Pancreas (tissue), 10 donors: ENCODE data around the gene TP53TG5. TPM values are rescaled to one million over a fixed set of nuclear protein-coding genes. Genes with fewer than 3 reads are reported as not detected.
A peak's percentile ranks its signal among the peaks of the same experiment; 100 is the strongest.

Source experiments
- ATAC-seq, 4 donors: fragments of 200-7000 bp; cut with Tn5 transposase; one replicate each; pipeline versions ENCODE4 v1.8.0 to v1.9.1; 2020; ENCODE audit warnings: mild to moderate bottlenecking in 4 of 4, moderate library complexity in 4 of 4
- DNase-seq, 6 donors: peaks; one replicate each; pipeline ENCODE4 v3.0.0-alpha.2; 2020
- FAIRE-seq: peaks from 2 replicates; lab custom pipeline; 2012; peaks lifted over from hg19 to GRCh38; lab: Jason Lieb, UNC
- H3K27ac ChIP-seq, 4 donors: fragments of 200-600 bp; sonication (generic); 1 replicate in 3 of 4; 2 replicates in 1 of 4; pipeline versions ENCODE4 v1.5.0 to v1.8.0; 2020
- H3K27me3 ChIP-seq, 4 donors: fragments of 200-600 bp; one replicate each; pipeline ENCODE4 v1.8.0; 2021
- H3K36me3 ChIP-seq, 3 donors: fragments of 200-600 bp; sonication (generic) in 1 of 3; one replicate each; pipeline versions ENCODE4 v1.5.0 to v1.8.0; 2020 to 2021
- H3K4me1 ChIP-seq, 3 donors: fragments of 200-600 bp; one replicate each; pipeline ENCODE4 v1.8.0; 2021
- H3K4me3 ChIP-seq, 4 donors: fragments of 200-600 bp; sonication (generic) in 2 of 4; one replicate each; pipeline versions ENCODE4 v1.5.0 to v1.8.0; 2020 to 2021
- H3K9me3 ChIP-seq, 4 donors: fragments of 200-600 bp; one replicate each; pipeline ENCODE4 v1.8.0; 2021
- WGBS, 2 donors: extraction: QIAGEN DNeasy Blood & Tissue Kit; methylation state at CpG; one replicate each; pipeline ENCODE4 v1.1.7; 2013; 5-methylcytosine and 5-hydroxymethylcytosine counted together
- intact Hi-C, 3 donors: fragments of 100-400 bp; cut with DNase I; formaldehyde crosslinking; loops; one replicate each; pipeline versions ENCODE4 v1.11.1 to v1.14.2; 2022
- microRNA-seq, 2 donors: library from miRNA; unstranded; fragments of <30 nt; microRNA quantifications; one replicate each; pipeline versions ENCODE4 to v1.1.0, GENCODE V29; 2019 to 2020
- polyA plus RNA-seq, 2 donors: library from polyadenylated mRNA; stranded (reverse); fragments of 200-250 nt; gene quantifications; one replicate each; pipeline ENCODE4 v1.2.3, GENCODE V29; 2013
- total RNA-seq, 6 donors: library from RNA; stranded (reverse); fragmentation: NEBNext Ultra II Directional in 4 of 6; extraction: Animal tissue kit (Norgen Biotek cat#: 25700) in 4 of 6; gene quantifications; one replicate each; pipeline versions ENCODE4 v1.2.1 to v1.2.4, GENCODE V29; 2021 to 2023
- TF ChIP-seq, protein P1 (sequence below), 4 donors: fragments of 200-600 bp; sonication (generic) in 3 of 4; IDR thresholded peaks; one replicate each; pipeline versions ENCODE4 v1.5.0 to v1.8.0; 2021; ENCODE audit warnings: antibody characterized with exemption in 4 of 4
- donor health status: healthy with polysubstance abuse.
- donor health status: DM: no; HTN: no; CAD: no; lungs with moderate emphysema.
- donor health status: DM: no; HTN: no; CAD: no.
- donor health status: control.
- donor health status: control.
- donor health status: Bipolar disorder and iron deficiency.
- donor health status: DM: yes; HTN: yes; CAD: no.
- donor health status: DM: no; HTN: no; CAD: no.
- donor health status: DM: no; HTN: no; CAD: no.
- donor health status: DM: yes; HTN: yes; CAD: no.

The TP53TG5 gene
- total and polyA plus RNA-seq, 8 donors = 0.44 TPM; not detected in 7

DNA sequence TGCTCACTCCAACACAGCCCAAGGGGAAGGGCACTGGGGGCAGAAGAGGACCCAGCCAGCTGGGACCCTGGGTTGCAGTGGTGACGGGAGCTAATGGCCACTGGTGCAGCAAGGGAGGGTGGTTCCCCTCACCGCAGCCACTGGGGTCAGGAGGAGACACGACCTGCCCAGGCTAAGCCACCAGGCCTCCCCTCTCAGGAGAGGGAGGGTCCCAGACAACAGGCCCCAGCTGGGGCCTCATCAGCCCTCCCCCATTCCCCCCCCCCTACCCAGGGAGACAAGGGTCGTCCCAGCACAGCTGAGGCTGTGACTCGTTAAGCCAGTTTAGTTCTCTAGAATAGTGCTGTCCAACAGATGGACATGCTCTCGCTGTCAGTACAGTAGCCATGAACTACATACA is 52.8 kb downstream of the TP53TG5 start:
- Histone ChIP-seq H3K4me3 (no peak overlapping the region), H3K36me3 (peaks cover 0 to 48% (median 3%) of the 10 kb centered on the region in 3 donors), H3K27ac (no peak overlapping the region), H3K27me3 (no peaks in the 10 kb centered on the region), H3K4me1 (peaks cover 0 to 24% (median 11%) of the 10 kb centered on the region in 3 donors), H3K9me3 (no peaks in the 10 kb centered on the region)
- 60 to 67% methylated on average over 6 of the region's 6 CpGs for WGBS, 2 donors
- TF ChIP-seq, protein P1, sequence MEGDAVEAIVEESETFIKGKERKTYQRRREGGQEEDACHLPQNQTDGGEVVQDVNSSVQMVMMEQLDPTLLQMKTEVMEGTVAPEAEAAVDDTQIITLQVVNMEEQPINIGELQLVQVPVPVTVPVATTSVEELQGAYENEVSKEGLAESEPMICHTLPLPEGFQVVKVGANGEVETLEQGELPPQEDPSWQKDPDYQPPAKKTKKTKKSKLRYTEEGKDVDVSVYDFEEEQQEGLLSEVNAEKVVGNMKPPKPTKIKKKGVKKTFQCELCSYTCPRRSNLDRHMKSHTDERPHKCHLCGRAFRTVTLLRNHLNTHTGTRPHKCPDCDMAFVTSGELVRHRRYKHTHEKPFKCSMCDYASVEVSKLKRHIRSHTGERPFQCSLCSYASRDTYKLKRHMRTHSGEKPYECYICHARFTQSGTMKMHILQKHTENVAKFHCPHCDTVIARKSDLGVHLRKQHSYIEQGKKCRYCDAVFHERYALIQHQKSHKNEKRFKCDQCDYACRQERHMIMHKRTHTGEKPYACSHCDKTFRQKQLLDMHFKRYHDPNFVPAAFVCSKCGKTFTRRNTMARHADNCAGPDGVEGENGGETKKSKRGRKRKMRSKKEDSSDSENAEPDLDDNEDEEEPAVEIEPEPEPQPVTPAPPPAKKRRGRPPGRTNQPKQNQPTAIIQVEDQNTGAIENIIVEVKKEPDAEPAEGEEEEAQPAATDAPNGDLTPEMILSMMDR (IDR thresholded peaks at IDR 0.05) = no peak
- ATAC-seq (no peak), DNase-seq (no peak), FAIRE-seq (no peak)
- intact Hi-C loops = no loop called here

DNA sequence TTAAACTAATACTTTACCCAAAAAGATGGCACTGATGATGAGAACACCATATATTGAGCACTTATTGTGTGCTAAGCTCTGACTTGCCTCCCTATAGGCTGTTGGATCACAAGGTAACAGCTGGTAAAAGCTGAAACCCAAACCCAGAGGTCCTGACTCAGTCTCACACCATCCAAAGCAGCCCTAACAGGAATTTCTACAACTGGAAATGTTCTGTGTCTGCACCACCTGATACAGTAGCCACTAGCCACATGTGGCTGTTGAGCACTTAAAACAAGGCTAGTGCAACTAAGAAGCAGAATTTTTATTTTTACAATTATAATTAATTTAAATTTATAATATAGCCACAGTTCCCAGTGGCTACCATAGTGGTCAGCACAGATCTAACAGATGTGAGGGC is 54.4 kb downstream of the TP53TG5 start:
- ATAC-seq (peak in 2 of 4 donors; percentile 10 to 19), FAIRE-seq (no peak), DNase-seq (no peak)
- Histone ChIP-seq H3K27ac (peak overlapping the region in 2 of 4 donors; percentile 29 to 44), H3K27me3 (no peaks in the 10 kb centered on the region), H3K9me3 (no peaks in the 10 kb centered on the region), H3K4me3 (no peak overlapping the region), H3K36me3 (peaks cover 0 to 33% (median 0%) of the 10 kb centered on the region in 3 donors), H3K4me1 (peaks cover 0 to 11% (median 0%) of the 10 kb centered on the region in 3 donors)
- intact Hi-C loops = no loop called here
- TF ChIP-seq, protein P1 (IDR thresholded peaks at IDR 0.05) = no peak

DNA sequence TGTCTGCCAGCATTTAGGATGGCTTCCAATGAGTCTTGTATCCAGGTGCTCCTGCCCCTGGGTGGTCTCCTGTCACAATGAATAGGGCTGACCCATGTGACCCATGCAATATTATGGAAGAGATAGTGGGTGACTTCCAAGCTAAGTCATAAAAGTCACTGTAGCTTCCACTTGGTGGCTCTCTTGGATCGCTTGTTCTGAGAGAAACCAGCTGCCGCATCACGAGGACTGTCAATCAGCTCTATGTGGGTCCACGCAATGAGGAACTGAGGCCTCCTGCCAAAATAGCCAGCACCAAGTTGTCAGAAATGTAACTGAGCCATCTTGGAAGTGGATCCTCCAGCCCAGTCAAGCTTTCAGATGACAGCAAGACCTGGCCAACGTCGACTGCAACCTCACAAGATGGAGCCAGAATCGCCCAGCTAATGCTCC is 55.2 kb downstream of the TP53TG5 start:
- peak overlapping the region in 2 of 4 donors; percentile 29 to 34 for H3K27ac ChIP-seq
- FAIRE-seq = no peak
- WGBS, 2 donors = 23 to 30% methylated on average over 7 of the region's 7 CpGs
- intact Hi-C loops = no loop called here
- DNase-seq = peak in 4 of 6 donors; percentile 64 to 77 (median 68)
- TF ChIP-seq, protein P1 (IDR thresholded peaks at IDR 0.05) = peak in 2 of 4 donors; percentile 16
- H3K36me3 ChIP-seq = peaks cover 0 to 28% (median 0%) of the 10 kb centered on the region in 3 donors
- H3K27me3 ChIP-seq = no peaks in the 10 kb centered on the region
- H3K4me1 ChIP-seq = peaks cover 0 to 11% (median 0%) of the 10 kb centered on the region in 3 donors
- no peaks in the 10 kb centered on the region for H3K9me3 ChIP-seq
- H3K4me3 ChIP-seq = no peak overlapping the region
- peak; percentile 35 to 79 (median 62) for ATAC-seq

Small RNAs within 50 kb of the gene (microRNA-seq; reads per million reads assigned to microRNA genes)
- 0 to 0.29 reads per million in 2 donors for gene MIR6812

Other genes starting within 250 kb of the TP53TG5 start
- 1 to 10 TPM in 2 of 6 donors, under 1 TPM in 1, not detected in 3; 0.67 to 1.9 (median 1.4) TPM for gene PI3, start 203.4 kb downstream of the TP53TG5 start, total RNA-seq
- gene PI3, start 203.4 kb downstream of the TP53TG5 start, polyA plus RNA-seq = under 1 TPM; 0.40 to 0.72 TPM
- not detected for gene SEMG1, start 171.3 kb downstream of the TP53TG5 start, total RNA-seq
- not detected for gene SEMG1, start 171.3 kb downstream of the TP53TG5 start, polyA plus RNA-seq
- not detected for gene SEMG2, start 157.0 kb downstream of the TP53TG5 start, total RNA-seq
- not detected for gene SEMG2, start 157.0 kb downstream of the TP53TG5 start, polyA plus RNA-seq
- gene SLPI, start 123.8 kb downstream of the TP53TG5 start, total RNA-seq = 10 to 100 TPM in 4 of 6 donors, 1 to 10 TPM in 2; 4.4 to 51.1 (median 24.1) TPM
- gene SLPI, start 123.8 kb downstream of the TP53TG5 start, polyA plus RNA-seq = 10 to 100 TPM; 27.3 to 49.4 TPM
- gene RBPJL, start 71.5 kb downstream of the TP53TG5 start, total RNA-seq = 100 to 1,000 TPM; 169 to 591 (median 427) TPM
- 1,000 to 10,000 TPM; 1,163 to 1,575 TPM for gene RBPJL, start 71.5 kb downstream of the TP53TG5 start, polyA plus RNA-seq
- 1 to 10 TPM in 5 of 6 donors, under 1 TPM in 1; 0.89 to 6.4 (median 2.3) TPM for gene MATN4, start 70.0 kb downstream of the TP53TG5 start, total RNA-seq
- gene MATN4, start 70.0 kb downstream of the TP53TG5 start, polyA plus RNA-seq = 1 to 10 TPM; 1.5 to 3.1 TPM
- gene SDC4, start 29.9 kb downstream of the TP53TG5 start, total RNA-seq = 100 to 1,000 TPM in 2 of 6 donors, 10 to 100 TPM in 4; 50.9 to 208 (median 56.0) TPM
- gene SDC4, start 29.9 kb downstream of the TP53TG5 start, polyA plus RNA-seq = 10 to 100 TPM; 48.2 to 54.8 TPM
- gene SYS1, start 15.2 kb downstream of the TP53TG5 start, total RNA-seq = 10 to 100 TPM; 11.1 to 19.0 (median 16.5) TPM
- gene SYS1, start 15.2 kb downstream of the TP53TG5 start, polyA plus RNA-seq = 10 to 100 TPM in 1 of 2 donors, 1 to 10 TPM in 1; 9.6 to 13.7 TPM
- gene DBNDD2, start 30.0 kb upstream of the TP53TG5 start, total RNA-seq = 10 to 100 TPM; 11.6 to 25.7 (median 17.9) TPM
- gene DBNDD2, start 30.0 kb upstream of the TP53TG5 start, polyA plus RNA-seq = 10 to 100 TPM; 21.2 to 31.0 TPM
- gene PIGT, start 37.8 kb upstream of the TP53TG5 start, total RNA-seq = 10 to 100 TPM; 35.3 to 59.1 (median 46.2) TPM
- 10 to 100 TPM; 60.7 to 69.1 TPM for gene PIGT, start 37.8 kb upstream of the TP53TG5 start, polyA plus RNA-seq
- gene WFDC2, start 91.4 kb upstream of the TP53TG5 start, total RNA-seq = 10 to 100 TPM in 3 of 6 donors, 1 to 10 TPM in 3; 5.0 to 49.5 (median 11.0) TPM
- gene WFDC2, start 91.4 kb upstream of the TP53TG5 start, polyA plus RNA-seq = 10 to 100 TPM; 16.7 to 21.4 TPM
- not detected for gene SPINT3, start 137.3 kb upstream of the TP53TG5 start, total RNA-seq
- not detected for gene SPINT3, start 137.3 kb upstream of the TP53TG5 start, polyA plus RNA-seq
- gene WFDC6, start 161.2 kb upstream of the TP53TG5 start, total RNA-seq = not detected
- not detected for gene WFDC6, start 161.2 kb upstream of the TP53TG5 start, polyA plus RNA-seq
- gene EPPIN, start 169.1 kb upstream of the TP53TG5 start, total RNA-seq = not detected
- gene EPPIN, start 169.1 kb upstream of the TP53TG5 start, polyA plus RNA-seq = not detected
- not detected for gene WFDC8, start 201.0 kb upstream of the TP53TG5 start, total RNA-seq
- gene WFDC8, start 201.0 kb upstream of the TP53TG5 start, polyA plus RNA-seq = not detected